Measurements from ENCODE around the gene KLHL3.

The KLHL3 gene

GRCh38 chr5:137761566-137761965, 25.7 kb upstream of the KLHL3 start:
- ATAC-seq (ENCODE audit: low read depth) = no peak
- Histone ChIP-seq H3K27me3 (ENCODE audit: insufficient read depth, poor library complexity, severe bottlenecking) (no peaks in the 10 kb centered on the region), H3K9me3 (ENCODE audit: severe bottlenecking) (no peaks in the 10 kb centered on the region), H3K4me3 (ENCODE audit: severe bottlenecking) (no peak overlapping the region), H3K4me1 (ENCODE audit: insufficient read depth, poor library complexity, severe bottlenecking) (no peaks in the 10 kb centered on the region), H3K36me3 (ENCODE audit: low read depth) (no peaks in the 10 kb centered on the region), H3K27ac (ENCODE audit: poor library complexity, severe bottlenecking) (no peak overlapping the region)
- TF ChIP-seq, protein P1, sequence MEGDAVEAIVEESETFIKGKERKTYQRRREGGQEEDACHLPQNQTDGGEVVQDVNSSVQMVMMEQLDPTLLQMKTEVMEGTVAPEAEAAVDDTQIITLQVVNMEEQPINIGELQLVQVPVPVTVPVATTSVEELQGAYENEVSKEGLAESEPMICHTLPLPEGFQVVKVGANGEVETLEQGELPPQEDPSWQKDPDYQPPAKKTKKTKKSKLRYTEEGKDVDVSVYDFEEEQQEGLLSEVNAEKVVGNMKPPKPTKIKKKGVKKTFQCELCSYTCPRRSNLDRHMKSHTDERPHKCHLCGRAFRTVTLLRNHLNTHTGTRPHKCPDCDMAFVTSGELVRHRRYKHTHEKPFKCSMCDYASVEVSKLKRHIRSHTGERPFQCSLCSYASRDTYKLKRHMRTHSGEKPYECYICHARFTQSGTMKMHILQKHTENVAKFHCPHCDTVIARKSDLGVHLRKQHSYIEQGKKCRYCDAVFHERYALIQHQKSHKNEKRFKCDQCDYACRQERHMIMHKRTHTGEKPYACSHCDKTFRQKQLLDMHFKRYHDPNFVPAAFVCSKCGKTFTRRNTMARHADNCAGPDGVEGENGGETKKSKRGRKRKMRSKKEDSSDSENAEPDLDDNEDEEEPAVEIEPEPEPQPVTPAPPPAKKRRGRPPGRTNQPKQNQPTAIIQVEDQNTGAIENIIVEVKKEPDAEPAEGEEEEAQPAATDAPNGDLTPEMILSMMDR (IDR thresholded peaks at IDR 0.05; ENCODE audit: poor library complexity, severe bottlenecking) = no peak
- no peak for DNase-seq (ENCODE audit: low spot score)

- TF ChIP-seq, protein P1 (IDR thresholded peaks at IDR 0.05; ENCODE audit: poor library complexity, severe bottlenecking) = no peak
- H3K27ac ChIP-seq (ENCODE audit: poor library complexity, severe bottlenecking) = no peak overlapping the region
- DNase-seq (ENCODE audit: low spot score) (no peak), ATAC-seq (ENCODE audit: low read depth) (peak; percentile 53)
- H3K4me1 ChIP-seq (ENCODE audit: insufficient read depth, poor library complexity, severe bottlenecking) = no peaks in the 10 kb centered on the region
- no peak overlapping the region for H3K4me3 ChIP-seq (ENCODE audit: severe bottlenecking)
- no peaks in the 10 kb centered on the region for H3K9me3 ChIP-seq (ENCODE audit: severe bottlenecking)
- no peaks in the 10 kb centered on the region for H3K36me3 ChIP-seq (ENCODE audit: low read depth)
- H3K27me3 ChIP-seq (ENCODE audit: insufficient read depth, poor library complexity, severe bottlenecking) = no peaks in the 10 kb centered on the region
Observed at GRCh38 chr5:137760719-137761516, 25.0 kb upstream of the KLHL3 start.

DNA sequence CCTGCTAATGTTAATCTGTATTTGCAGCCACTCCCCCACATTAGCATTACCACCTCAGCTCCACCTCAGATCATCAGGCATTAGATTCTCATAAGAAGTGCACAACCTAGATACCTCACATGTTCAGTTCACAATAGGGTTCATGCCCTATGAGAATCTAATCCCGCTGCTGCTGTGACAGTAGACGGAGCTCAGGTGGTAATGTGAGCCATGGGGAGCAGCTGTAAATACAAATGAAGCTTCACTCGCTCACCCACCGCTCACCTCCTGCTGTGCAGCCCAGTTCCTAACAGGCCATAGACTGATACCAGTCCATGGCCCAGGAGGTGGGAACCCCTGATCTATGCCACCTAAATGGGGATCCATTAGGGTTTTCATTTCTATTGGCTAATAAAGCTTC, 24.4 kb upstream of the KLHL3 start:
- no peak overlapping the region for H3K4me3 ChIP-seq (ENCODE audit: severe bottlenecking)
- TF ChIP-seq, protein P1 (IDR thresholded peaks at IDR 0.05; ENCODE audit: poor library complexity, severe bottlenecking) = no peak
- DNase-seq (ENCODE audit: low spot score) (no peak), ATAC-seq (ENCODE audit: low read depth) (no peak)
- H3K27ac ChIP-seq (ENCODE audit: poor library complexity, severe bottlenecking) = no peak overlapping the region
- H3K36me3 ChIP-seq (ENCODE audit: low read depth) = no peaks in the 10 kb centered on the region
- H3K9me3 ChIP-seq (ENCODE audit: severe bottlenecking) = no peaks in the 10 kb centered on the region
- H3K4me1 ChIP-seq (ENCODE audit: insufficient read depth, poor library complexity, severe bottlenecking) = no peaks in the 10 kb centered on the region
- H3K27me3 ChIP-seq (ENCODE audit: insufficient read depth, poor library complexity, severe bottlenecking) = no peaks in the 10 kb centered on the region

GRCh38 chr5:137758715-137759306, 22.9 kb upstream of the KLHL3 start:
- no peaks in the 10 kb centered on the region for H3K27me3 ChIP-seq (ENCODE audit: insufficient read depth, poor library complexity, severe bottlenecking)
- no peaks in the 10 kb centered on the region for H3K4me1 ChIP-seq (ENCODE audit: insufficient read depth, poor library complexity, severe bottlenecking)
- TF ChIP-seq, protein P1 (IDR thresholded peaks at IDR 0.05; ENCODE audit: poor library complexity, severe bottlenecking) = no peak
- no peaks in the 10 kb centered on the region for H3K9me3 ChIP-seq (ENCODE audit: severe bottlenecking)
- H3K27ac ChIP-seq (ENCODE audit: poor library complexity, severe bottlenecking) = no peak overlapping the region
- no peak overlapping the region for H3K4me3 ChIP-seq (ENCODE audit: severe bottlenecking)
- DNase-seq (ENCODE audit: low spot score) = no peak
- no peak for ATAC-seq (ENCODE audit: low read depth)
- no peaks in the 10 kb centered on the region for H3K36me3 ChIP-seq (ENCODE audit: low read depth)

GRCh38 chr5:137758121-137758520, 22.2 kb upstream of the KLHL3 start:
- peaks cover 5% of the 10 kb centered on the region for H3K36me3 ChIP-seq (ENCODE audit: low read depth)
- H3K4me3 ChIP-seq (ENCODE audit: severe bottlenecking) = no peak overlapping the region
- TF ChIP-seq, protein P1 (IDR thresholded peaks at IDR 0.05; ENCODE audit: poor library complexity, severe bottlenecking) = no peak
- no peaks in the 10 kb centered on the region for H3K9me3 ChIP-seq (ENCODE audit: severe bottlenecking)
- H3K27ac ChIP-seq (ENCODE audit: poor library complexity, severe bottlenecking) = no peak overlapping the region
- DNase-seq (ENCODE audit: low spot score) = no peak
- no peak for ATAC-seq (ENCODE audit: low read depth)
- no peaks in the 10 kb centered on the region for H3K27me3 ChIP-seq (ENCODE audit: insufficient read depth, poor library complexity, severe bottlenecking)
- no peaks in the 10 kb centered on the region for H3K4me1 ChIP-seq (ENCODE audit: insufficient read depth, poor library complexity, severe bottlenecking)
